Measurements from ENCODE around the gene CCDC83.
"Not testable (repeated sequence)": the region's sequence is repeated elsewhere in the genome, so short reads cannot be mapped to it uniquely, and the experiment has no call there.

The CCDC83 gene

DNA sequence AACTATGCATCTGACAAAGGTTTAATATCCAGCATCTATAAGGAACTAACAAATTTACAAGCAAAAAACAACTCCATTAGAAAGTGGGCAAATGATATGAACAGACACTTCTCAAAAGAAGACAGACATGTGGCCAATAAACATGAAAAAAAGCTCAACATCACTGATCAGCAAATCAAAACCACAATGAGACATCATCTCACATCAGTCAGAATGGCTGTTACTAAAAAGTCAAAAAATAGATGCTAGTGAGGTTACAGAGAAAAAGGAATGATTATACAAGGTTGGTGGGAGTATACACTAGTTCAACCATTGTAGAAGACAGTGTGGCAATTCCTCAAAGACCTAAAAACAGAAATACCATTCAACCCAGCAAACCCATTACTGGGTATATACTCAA lies 14.3 kb upstream of the CCDC83 start:
- FAIRE-seq: not testable (repeated sequence)

DNA sequence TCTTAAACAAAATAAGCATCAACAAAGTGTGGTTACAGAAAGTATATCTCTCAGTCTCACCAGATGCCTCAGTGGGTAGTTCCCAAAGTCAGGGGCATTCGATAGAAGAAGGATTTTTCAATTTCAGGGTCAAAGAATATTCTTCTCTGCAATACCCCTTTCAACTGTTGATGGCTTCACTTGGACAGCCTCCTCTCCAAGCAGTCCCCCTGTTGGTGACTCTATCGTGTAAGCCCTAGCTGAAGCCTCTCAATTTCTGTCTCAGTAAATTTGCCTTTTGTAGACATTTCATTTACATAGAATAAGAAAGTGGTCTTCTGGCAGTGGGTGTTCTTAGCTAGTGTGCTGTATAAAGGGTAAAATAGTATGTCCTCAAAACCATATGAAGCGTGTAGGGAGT lies 11.3 kb upstream of the CCDC83 start:
- FAIRE-seq: no peak

DNA sequence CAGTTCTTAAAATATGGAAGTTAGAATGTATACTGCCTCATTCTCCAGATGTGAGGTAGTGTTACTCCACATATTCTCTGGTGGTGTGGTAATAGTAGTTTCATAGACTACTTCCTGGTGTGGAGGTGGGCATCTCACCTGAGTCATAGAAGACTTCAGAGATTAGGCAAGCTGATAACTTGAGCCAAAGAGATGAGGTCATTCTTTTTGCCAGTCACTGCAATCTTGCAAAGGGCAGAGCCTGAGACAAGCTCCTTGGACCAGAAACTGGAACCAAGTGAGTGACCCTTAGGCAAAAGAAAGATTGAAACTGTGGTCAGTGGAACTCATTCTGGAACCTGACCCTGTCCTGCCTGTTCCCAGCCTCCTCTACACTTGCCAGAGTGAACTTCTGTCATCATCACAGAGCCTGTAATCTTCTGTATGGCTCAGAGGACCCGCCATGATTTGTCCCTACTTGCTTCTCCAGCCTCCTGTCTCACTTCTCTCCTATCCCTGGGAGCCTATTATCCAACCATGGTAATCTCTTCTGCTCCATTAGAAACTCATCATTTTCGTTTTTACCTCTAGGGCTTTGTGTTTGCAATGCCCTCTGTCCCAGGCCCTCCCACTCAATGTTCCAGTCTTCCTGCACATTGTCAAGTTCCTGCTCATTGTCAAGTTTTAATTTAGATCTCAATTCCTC lies 10.6 kb upstream of the CCDC83 start:
- no peak for FAIRE-seq

DNA sequence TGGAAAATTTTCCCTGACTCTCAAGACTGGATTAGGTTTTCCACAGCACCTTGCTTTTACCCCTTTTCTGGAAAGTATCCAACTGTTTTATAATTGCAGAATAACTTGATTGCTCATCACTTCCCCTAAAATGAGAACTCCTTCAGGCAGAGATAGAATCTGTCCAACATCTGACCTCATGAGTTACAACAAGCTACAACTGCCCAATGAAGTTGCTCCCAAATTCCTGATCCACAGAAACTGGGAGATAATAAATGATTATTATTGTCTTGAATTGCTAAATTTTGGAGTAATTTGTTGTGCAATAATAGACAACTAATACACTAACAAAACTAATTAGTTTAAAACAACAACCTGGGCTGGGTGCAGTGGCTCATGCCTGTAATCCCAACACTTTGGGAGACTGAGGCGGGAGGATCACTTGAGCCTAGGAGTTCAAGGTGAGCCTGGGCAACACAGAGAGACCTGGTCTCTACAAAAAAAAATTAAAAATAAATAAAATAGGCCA lies 10.0 kb upstream of the CCDC83 start:
- FAIRE-seq: no peak

DNA sequence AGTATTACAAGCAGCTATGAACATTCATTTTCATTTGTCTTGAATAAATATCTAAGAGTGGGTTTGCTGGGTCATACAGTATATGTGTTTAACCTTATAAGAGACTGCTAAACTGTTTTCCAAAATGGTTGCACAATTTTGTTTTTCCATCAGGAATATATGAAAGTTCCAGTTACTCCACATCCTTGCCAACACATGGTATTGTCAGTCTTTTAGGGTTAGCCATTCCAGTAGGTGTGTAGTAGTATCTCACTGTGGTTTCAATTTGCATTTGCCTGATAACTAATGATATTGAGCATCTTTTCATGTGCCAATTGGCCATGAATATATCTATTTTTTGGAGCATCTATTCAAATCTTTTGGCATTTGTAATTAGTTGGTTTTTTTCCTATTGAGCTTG lies 7.7 kb upstream of the CCDC83 start:
- no peak for FAIRE-seq

DNA sequence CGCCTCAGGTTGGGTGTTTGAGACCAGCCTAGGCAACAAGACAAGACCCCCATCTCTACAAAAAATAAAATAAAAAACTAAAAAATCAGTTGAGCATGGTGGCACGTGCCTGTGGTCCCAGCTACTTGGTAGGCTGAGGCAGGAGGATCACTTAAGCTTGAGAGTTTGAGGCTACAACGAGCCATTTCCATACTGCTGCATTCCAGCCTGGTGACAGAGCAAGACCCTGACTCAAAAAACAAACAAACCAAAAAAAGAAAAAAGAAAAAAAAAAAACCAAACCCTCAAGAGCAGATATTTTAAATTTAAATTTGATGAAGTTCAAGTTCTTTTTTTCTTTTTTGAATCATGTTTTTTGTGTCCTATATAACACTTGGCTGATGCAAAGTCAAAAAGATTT lies 7.2 kb upstream of the CCDC83 start:
- FAIRE-seq: no peak

DNA sequence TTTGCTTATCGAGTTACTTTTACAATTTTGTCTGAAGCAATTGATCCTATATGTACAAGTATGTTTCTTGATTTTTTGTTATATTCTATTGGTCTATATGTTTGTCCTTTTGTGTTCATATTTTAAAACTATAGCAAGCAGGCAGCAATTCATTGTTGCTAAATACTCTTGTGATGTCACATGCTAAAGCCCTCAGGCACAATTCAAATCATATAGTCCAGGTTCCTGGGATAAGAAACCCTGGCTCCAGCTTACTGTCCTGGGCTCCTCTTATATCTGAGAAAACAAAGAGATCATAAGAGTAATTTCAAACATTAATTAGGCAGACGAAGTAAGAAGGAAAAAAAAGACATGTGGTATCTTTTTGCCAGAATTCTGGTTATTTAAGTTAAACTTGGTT lies 6.6 kb upstream of the CCDC83 start:
- no peak for FAIRE-seq

DNA sequence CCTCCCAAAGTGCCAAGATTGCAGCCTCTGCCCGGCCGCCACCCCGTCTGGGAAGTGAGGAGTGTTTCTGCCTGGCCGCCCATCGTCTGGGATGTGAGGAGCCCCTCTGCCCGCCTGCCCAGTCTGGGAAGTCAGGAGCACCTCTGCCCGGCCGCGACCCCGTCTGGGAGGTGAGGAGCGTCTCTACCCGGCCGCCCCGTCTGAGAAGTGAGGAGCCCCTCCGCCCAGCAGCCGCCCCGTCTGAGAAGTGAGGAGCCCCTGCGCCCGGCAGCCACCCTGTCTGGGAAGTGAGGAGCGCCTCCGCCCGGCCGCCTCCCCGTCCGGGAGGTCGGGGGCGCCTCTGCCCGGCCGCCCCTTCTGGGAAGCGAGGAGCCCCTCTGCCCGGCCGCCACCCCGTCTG lies 2.4 kb upstream of the CCDC83 start:
- not testable (repeated sequence) for FAIRE-seq

DNA sequence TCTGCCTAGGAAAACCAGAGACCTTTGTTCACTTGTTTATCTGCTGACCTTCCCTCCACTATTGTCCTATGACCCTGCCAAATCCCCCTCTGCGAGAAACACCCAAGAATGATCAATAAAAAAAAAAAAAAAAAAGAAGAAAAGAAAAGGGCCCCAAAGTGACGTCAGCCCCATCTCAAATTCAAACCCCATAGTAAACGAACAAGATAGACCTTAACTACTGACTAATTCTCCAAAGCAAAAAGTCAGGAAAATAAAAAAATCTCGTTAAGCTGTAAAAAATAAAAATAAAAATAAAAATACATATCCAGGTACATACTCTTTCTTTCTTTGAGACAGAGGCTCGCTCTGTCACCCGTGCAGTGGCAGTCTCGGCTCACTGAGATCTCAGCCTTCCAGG lies 1.6 kb upstream of the CCDC83 start:
- FAIRE-seq: not testable (repeated sequence)

DNA sequence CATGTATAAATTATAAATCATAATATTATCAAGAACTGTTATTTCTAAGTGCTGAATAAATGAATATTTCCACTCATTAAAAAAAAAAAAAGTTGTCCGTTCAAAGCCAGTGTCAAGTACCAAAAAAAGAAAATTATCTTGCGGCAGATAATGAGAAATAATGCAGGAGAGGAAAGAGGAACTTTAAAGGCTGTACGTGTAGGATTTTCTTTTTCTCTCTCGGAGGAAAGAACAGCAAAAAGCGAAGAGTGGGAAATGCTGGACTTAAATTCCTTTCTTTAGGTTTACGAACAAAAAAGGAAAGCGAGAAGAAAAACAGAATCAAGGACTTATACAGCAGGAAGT lies 999 bp upstream of the CCDC83 start:
- no peak for FAIRE-seq

DNA sequence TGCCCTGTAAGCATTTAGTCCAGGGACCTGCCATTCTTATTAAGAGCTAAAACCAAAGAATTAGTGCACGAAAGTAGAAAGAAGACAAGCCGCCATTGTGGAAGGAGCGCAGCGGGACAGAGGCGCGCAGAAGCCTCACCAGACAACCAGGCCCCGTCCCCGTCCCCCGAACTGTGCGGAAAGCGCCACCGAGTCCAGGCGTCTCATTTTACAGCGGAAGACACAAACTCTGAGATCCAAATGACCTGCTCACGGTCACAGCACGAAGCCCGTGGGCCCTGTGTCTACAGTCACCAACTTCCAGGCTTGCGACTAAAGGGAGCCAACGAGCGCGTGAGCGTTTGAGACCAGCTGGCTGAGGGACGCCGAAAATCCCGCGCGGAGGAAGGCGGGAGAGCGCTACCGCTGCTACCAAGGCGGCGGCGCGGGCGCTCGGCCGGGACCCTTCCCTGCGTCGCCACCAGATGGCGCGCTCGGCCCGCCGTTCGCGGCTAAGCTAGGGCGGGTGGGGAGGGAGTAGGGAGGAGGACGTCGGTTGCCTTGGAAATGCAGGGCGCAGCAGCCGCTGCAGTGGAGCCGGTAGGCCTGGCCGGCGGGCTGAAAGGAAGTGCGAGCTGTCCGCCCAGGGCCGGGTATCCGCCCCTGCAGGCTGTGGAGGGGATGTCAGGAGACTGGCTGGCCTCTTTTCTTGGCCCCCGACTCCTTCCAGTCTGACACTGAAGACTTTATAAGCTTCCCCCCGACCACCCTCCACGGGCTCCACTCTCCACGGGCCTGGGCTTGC lies 434 bp upstream of the CCDC83 start:
- no peak for FAIRE-seq

DNA sequence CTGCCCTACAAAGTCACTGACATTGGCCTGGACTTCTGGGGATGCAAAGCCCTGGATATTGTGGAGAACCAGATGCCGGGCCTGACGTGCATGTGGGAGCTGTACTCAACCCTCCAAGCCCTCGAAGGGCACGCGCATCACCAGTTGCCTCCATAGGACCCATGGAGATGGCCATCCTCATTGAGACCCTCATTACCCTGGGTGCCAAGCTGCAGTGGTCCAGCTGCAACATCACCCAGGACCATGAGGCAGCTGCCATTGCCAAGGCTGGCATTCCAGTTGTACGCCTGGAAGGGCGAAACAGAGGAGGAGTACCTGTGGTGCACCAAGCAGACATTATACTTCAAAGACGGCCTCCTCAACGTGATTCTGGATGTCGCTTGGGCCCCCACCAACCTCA lies 1.9 kb downstream of the CCDC83 start:
- FAIRE-seq: no peak

DNA sequence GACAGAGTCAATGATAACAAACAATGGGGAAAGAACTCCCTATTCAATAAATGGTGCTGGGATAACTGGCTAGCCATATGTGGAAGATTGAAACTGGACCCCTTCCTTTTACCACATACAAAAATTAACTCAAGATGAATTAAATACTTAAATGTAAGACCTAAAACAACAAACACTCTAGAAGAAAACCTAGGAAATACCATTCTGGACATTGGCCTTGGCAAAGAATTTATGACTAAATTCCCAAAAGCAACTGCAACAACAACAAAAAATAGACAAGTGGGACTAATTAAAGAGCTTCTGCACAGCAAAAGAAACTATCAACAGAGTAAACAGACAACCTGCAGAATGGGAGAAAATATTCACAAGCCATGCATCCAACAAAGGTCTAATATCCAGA lies 4.4 kb downstream of the CCDC83 start:
- FAIRE-seq: not testable (repeated sequence)

DNA sequence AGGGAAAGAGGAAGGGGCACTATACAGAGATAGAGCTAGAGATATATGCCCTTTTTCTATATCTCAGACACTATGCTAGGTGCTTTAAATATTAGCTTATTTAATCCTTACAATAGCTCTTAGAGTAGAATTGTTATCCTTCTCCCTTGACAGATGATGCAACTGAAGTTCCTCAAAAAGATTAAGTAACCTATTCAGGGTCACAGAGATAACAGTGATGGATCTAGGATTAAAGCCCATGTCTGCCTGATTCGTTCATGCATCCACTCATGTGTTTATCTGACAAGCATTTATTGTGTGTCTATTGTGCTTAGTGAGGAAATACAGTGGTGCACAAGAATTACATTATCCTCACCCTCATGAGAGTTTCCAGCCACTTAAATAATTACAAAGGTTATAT lies 8.7 kb downstream of the CCDC83 start:
- no peak for FAIRE-seq

DNA sequence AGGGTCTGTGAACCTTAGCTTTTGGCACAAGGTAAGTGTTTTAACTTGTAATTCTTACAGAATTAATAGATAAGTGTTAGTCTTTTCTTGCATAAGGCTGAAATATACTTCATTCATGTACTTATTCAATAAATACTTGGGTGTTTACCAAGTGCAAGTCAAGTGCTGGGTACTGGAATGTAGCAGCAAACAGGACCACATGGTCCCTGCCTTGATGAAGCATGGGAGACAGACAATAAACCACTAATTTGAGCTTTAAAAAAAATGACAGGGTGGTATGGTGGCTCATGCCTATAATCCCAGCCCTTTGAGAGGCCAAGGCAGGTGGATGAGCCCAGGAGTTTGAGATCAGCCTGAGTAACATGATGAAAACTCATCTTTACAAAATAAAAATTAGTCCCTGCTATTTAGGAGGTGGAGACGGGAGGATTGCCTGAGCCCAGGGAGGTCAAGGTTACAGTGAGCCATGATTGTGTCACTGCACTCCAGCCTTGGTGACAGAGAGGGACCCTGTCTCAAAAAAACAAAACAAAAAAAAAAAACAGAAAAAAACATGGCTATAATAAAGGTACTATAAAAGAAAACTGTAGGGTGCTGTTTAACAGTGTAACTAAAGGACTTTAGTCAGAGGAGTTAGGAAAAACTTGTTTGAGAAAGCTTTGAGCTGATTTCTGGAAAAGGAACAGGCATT lies 11.1 kb downstream of the CCDC83 start:
- no peak for FAIRE-seq

DNA sequence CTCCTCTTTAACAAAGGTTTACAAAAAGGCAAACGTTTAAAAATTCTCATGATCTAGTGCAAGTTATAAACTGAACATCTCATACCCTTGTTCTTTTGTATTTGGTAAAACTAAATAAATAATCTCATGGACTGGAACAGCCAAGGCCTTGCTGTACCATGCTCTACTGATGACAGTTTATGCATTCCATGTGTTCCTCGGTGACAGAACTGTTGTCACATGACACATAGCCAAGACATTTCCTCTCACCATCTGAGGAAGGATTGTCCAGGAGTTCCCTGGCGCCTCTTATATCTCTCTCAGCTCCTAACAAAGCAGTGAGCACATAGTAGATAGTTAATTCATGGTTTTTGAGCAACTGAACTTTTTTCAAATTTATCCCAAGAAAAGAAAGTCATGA lies 12.6 kb downstream of the CCDC83 start:
- no peak for FAIRE-seq

DNA sequence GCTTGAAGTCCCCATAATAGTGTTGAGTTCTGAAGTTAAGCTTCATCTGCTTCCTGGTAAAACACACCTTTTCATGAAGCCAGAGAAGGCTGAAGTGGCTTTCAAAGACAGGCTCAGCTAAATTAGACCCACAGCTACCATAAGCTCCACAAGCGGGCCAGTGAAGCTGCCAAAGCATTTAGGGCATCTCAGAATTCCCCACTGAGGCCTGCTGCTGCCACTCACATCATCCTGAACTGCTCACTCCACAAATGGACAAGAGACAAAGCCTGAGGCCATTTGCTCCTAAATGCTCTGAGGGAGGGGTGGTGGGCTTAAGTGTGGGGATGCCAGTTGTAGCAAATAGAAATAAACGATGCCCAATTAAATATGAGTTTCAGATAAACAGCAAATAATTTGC lies 14.6 kb downstream of the CCDC83 start:
- no peak for FAIRE-seq

DNA sequence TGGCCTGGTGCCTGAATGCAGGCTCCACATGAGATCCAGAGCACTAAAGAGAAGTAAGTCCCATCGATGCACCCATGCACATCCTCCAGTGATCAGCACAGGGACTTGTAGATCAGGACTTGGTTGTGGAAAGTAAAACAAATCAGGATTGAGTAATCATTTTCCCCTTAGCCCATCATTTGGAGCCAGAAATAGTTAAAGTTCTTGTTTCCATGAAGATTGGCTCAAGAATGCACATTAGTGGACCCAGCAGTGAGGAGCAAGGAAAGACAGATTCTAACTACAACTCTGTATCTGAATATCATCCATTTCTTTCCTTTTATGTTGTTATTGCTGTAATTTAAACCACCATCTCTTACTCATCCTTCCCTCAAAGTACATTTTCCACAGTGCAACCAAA lies 19.1 kb downstream of the CCDC83 start:
- no peak for FAIRE-seq

DNA sequence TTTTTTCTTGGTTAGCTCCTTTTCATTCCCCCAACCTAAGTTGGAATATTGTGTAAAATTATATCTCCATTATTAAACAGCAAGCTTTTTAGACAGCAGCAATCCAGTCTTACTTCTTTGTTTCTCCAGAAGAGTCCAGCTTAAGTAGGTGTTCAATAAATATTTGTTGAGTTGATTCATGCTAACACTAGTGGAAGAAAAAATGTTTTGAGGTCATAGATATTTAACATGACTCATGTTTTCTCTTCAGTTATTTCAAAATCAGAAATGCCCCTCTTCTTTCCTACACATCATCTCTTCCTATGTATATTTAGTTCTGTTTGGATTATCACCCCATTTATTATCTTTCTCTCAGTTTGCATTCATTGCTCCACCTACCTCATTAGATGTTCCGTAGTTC lies 20.3 kb downstream of the CCDC83 start:
- no peak for FAIRE-seq

DNA sequence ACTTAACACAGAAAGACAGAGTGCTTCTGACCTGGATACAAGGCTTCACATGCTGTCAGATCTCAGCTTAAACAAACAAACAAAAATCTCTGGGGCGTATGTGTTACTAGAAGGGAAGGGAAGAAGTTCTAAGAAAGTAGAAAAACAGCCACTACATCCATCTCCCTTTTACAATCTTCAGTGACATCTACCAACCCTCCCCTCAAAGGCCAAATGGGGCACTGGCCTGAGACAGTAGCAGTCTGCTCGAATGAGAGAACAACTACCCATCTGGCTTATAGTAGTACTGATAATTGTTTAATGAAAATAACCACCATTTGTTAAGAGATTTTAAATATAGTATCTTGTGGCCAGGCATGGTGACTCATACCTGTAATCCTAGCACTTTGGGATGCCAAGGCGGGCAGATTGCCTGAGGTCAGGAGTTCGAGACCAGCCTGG lies 29.4 kb downstream of the CCDC83 start:
- no peak for FAIRE-seq

DNA sequence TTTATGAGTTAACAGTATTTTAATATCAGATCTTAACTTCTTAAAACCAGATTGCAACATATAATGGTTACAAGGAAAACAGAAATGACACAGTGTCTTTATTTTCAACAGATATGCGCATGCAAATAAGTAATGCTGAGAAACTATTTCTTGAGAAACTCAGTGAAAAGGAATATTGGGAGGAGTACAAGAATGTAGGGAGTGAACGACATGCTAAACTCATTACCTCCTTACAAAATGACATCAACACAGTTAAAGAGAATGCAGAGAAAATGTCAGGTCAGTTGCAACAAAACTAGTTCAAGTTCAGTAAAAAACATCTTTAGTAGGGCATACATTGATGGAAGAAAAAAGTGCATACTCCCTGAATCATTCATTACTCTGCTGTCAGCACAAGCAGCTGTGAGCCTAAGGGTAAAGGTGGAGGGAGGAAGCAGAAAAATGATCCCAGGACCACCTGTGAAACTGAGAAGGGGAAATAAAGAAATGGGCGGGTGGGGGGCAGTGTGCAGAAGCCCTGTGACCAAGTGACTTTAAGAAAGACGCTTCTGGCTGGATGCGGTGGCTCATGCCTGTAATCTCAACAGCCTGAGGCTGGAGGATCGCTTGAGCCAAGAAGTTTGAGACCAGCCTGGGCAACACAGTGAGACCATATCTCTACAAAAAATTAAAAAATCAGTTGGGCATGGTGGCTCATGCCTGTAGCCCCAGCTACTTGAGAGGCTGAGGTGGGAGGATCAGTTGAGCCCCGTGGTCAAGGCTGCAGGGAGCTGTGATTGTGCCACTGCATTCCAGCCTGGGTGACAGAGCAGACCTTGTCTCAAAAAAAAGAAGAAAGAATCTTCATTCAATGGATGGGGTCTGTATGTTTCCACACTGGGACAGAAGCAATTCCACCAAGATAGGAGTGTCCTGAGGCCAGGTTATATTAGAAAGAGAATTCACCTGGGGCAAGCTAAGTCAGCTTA lies 31.2 kb downstream of the CCDC83 start:
- no peak for FAIRE-seq

DNA sequence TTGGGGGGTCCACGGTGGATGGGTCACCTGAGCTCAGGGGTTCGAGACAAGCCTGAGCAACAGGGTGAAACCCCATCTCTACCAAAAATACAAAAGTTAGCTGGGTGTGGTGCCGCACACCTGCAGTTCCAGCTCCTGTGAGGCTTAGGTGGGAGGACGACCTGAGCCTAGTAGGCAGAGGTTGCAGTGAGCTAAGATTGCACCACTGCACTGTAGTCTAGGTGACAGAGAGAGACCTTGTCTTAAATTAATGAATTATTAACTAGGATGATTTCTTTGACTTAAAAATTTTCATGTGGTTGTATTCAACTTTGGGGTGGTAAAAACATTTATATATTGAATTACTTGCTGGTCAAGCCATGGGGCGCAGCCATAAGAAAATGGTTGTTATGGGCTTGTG lies 33.9 kb downstream of the CCDC83 start:
- no peak for FAIRE-seq
